SK-N-SH (cell line): ENCODE measurements around the gene EDEM3. TPM values are rescaled to one million over a fixed set of nuclear protein-coding genes. Genes with fewer than 3 reads are reported as not detected.

Experiments
- CTCF ChIA-PET: fragments of 300-600, 350-600 bp; formaldehyde crosslinking; extraction: SDS; loops from one replicate; lab custom pipeline; 2021; lab: Yijun Ruan, JAX
- POLR2A ChIA-PET: fragments of 350-600 bp; sonication (Branson Sonifier 250); formaldehyde crosslinking; extraction: SDS; loops from one replicate; lab custom pipeline; 2020; ENCODE audit warnings: antibody characterized with exemption, inconsistent platforms; lab: Yijun Ruan, JAX
- DNase-seq: peaks from one replicate; pipeline ENCODE4 v3.0.0; 2012
- H2AFZ ChIP-seq: fragments of 200-600 bp; sonication (generic); 2 replicates; pipeline ENCODE4 v1.8.1; 2016; ENCODE audit warnings: antibody characterized with exemption, mild to moderate bottlenecking, low read depth
- H3F3A ChIP-seq: fragments of 200-600 bp; sonication (generic); replicated peaks from 2 replicates; pipeline ENCODE3; 2016; ENCODE audit warnings: antibody characterized with exemption, mild to moderate bottlenecking; ENCODE audit not compliant: insufficient read depth
- H3K27ac ChIP-seq, 2 experiments: fragments of 200-500 bp in 1 of 2; fragments of 200-600 bp in 1 of 2; sonication (Bioruptor generic) in 1 of 2; sonication (generic), shearing (Covaris generic) in 1 of 2; 2 replicates each; pipeline versions ENCODE4 v1.5.1 to v1.6.1; 2014 to 2016; ENCODE audit warnings: low read depth in 2 of 2, inconsistent platforms in 1 of 2, low read length in 1 of 2, mild to moderate bottlenecking in 1 of 2, mixed read lengths in 1 of 2
- H3K27me3 ChIP-seq: fragments of 200-600 bp; sonication (generic), shearing (Covaris generic); 2 replicates; pipeline ENCODE4 v1.6.1; 2016; ENCODE audit warnings: mixed run types; ENCODE audit not compliant: insufficient read depth
- H3K36me3 ChIP-seq, 2 experiments: fragments of 200-500 bp in 1 of 2; fragments of 200-600 bp in 1 of 2; sonication (Bioruptor generic) in 1 of 2; sonication (generic) in 1 of 2; replicated peaks in 1 of 2; 2 replicates each; pipeline versions ENCODE3 to v1.5.1; 2014 to 2016; ENCODE audit warnings: low read length in 1 of 2, mild to moderate bottlenecking in 1 of 2; ENCODE audit not compliant: insufficient read depth in 2 of 2, control insufficient read depth in 1 of 2
- H3K4me1 ChIP-seq, 2 experiments: fragments of 200-500 bp in 1 of 2; fragments of 200-600 bp in 1 of 2; sonication (Bioruptor generic) in 1 of 2; sonication (generic), shearing (Covaris generic) in 1 of 2; 2 replicates each; pipeline versions ENCODE4 v1.5.1 to v1.6.1; 2014 to 2016; ENCODE audit warnings: low read depth in 1 of 2, low read length in 1 of 2, mixed run types in 1 of 2; ENCODE audit not compliant: insufficient read depth in 2 of 2, control insufficient read depth in 1 of 2
- H3K4me2 ChIP-seq: fragments of 200-600 bp; sonication (generic), shearing (Covaris generic); 2 replicates; pipeline ENCODE4 v1.6.1; 2017; ENCODE audit warnings: mixed run types
- H3K4me3 ChIP-seq, 2 experiments: fragments of 200-500 bp in 1 of 2; fragments of 200-600 bp in 1 of 2; sonication (Bioruptor generic) in 1 of 2; sonication (generic), shearing (Covaris generic) in 1 of 2; 2 replicates each; pipeline versions ENCODE4 v1.5.1 to v1.8.1; 2014 to 2016; ENCODE audit warnings: low read depth in 2 of 2, inconsistent platforms in 1 of 2, low read length in 1 of 2, mild to moderate bottlenecking in 1 of 2, mixed read lengths in 1 of 2, moderate library complexity in 1 of 2
- H3K79me2 ChIP-seq: fragments of 200-600 bp; sonication (generic); 2 replicates; pipeline ENCODE4 v1.8.1; 2017; ENCODE audit warnings: mild to moderate bottlenecking; ENCODE audit not compliant: insufficient read depth
- H3K9ac ChIP-seq: fragments of 200-600 bp; sonication (generic); 2 replicates; pipeline ENCODE4 v1.6.1; 2017; ENCODE audit warnings: mixed run types
- H3K9me2 ChIP-seq: fragments of 200-600 bp; sonication (generic); 2 replicates; pipeline ENCODE4 v1.6.1; 2017; ENCODE audit warnings: mixed run types
- H3K9me3 ChIP-seq: fragments of 200-600 bp; sonication (generic); 2 replicates; pipeline ENCODE4 v1.6.1; 2017; ENCODE audit warnings: mixed run types, mild to moderate bottlenecking, moderate library complexity
- H4K20me1 ChIP-seq: fragments of 200-600 bp; sonication (generic); 2 replicates; pipeline ENCODE4 v1.6.1; 2017; ENCODE audit warnings: mild to moderate bottlenecking, mixed run types; ENCODE audit not compliant: insufficient read depth
- CHD2 ChIP-seq: fragments of 150-350 bp; IDR thresholded peaks from 2 replicates; pipeline ENCODE4 v1.6.1; 2018; ENCODE audit warnings: low read length; ENCODE audit not compliant: partially characterized antibody
- CTCF ChIP-seq: fragments of 200-600 bp; sonication (generic); IDR thresholded peaks from 2 replicates; pipeline ENCODE4 v1.6.1; 2017; ENCODE audit warnings: antibody characterized with exemption, mild to moderate bottlenecking, moderate library complexity
- ELF1 ChIP-seq: IDR thresholded peaks from 2 replicates; pipeline ENCODE4 v1.4.0; 2012
- EP300 ChIP-seq, 2 experiments: IDR thresholded peaks; 2 replicates each; pipeline versions ENCODE4 v1.4.0 to v1.6.1; 2012; ENCODE audit warnings: borderline replicate concordance in 1 of 2, low read depth in 1 of 2, low read length in 1 of 2
- FOXJ3 ChIP-seq: sonication (generic); formaldehyde crosslinking; IDR thresholded peaks from 2 replicates; pipeline ENCODE4 v1.5.1; 2020; ENCODE audit warnings: mild to moderate bottlenecking, missing genetic modification reagents
- GATA2 ChIP-seq: sonication (generic); formaldehyde crosslinking; IDR thresholded peaks from 2 replicates; pipeline ENCODE4 v1.5.0; 2020; ENCODE audit warnings: mild to moderate bottlenecking, missing genetic modification reagents
- JUND ChIP-seq: IDR thresholded peaks from 2 replicates; pipeline ENCODE4 v1.4.0; 2012
- MAX ChIP-seq: IDR thresholded peaks from 2 replicates; pipeline ENCODE4 v1.4.0; 2012; ENCODE audit warnings: low read depth
- MEF2A ChIP-seq: IDR thresholded peaks from 2 replicates; pipeline ENCODE4 v1.4.0; 2012; ENCODE audit warnings: low read depth, borderline replicate concordance
- MXI1 ChIP-seq: IDR thresholded peaks from 2 replicates; pipeline ENCODE4 v1.6.1; 2012; ENCODE audit warnings: mild to moderate bottlenecking, low read depth, low read length, improper control_type of control experiment
- NFIC ChIP-seq: IDR thresholded peaks from 2 replicates; pipeline ENCODE4 v1.4.0; 2012; ENCODE audit warnings: borderline replicate concordance
- NRF1 ChIP-seq: IDR thresholded peaks from 2 replicates; pipeline ENCODE4 v1.6.1; 2012; ENCODE audit warnings: low read depth, mild to moderate bottlenecking, low read length
- POLR2AphosphoS5 ChIP-seq: IDR thresholded peaks from 2 replicates; pipeline ENCODE4 v1.6.1; 2012; ENCODE audit warnings: low read depth, low read length
- RAD21 ChIP-seq: IDR thresholded peaks from 2 replicates; pipeline ENCODE4 v1.6.1; 2012; ENCODE audit warnings: mild to moderate bottlenecking, low read length
- RCOR1 ChIP-seq: fragments of 150-350 bp; IDR thresholded peaks from 2 replicates; pipeline ENCODE4 v1.6.1; 2017; ENCODE audit warnings: antibody characterized with exemption, low read length
- RFX5 ChIP-seq: IDR thresholded peaks from 2 replicates; pipeline ENCODE4 v1.6.1; 2012; ENCODE audit warnings: mild to moderate bottlenecking, improper control_type of control experiment, low read length
- RXRA ChIP-seq: IDR thresholded peaks from 2 replicates; pipeline ENCODE4 v1.4.0; 2012; ENCODE audit warnings: low read depth, mild to moderate bottlenecking, borderline replicate concordance
- TAF1 ChIP-seq: IDR thresholded peaks from 2 replicates; pipeline ENCODE4 v1.6.1; 2012; ENCODE audit warnings: low read depth, mild to moderate bottlenecking, low read length, moderate library complexity, borderline replicate concordance
- TCF12 ChIP-seq: IDR thresholded peaks from 2 replicates; pipeline ENCODE4 v1.4.0; 2012
- TEAD4 ChIP-seq: IDR thresholded peaks from 2 replicates; pipeline ENCODE4 v1.4.0; 2012; ENCODE audit warnings: mild to moderate bottlenecking, borderline replicate concordance; ENCODE audit not compliant: insufficient read depth
- USF1 ChIP-seq: IDR thresholded peaks from 2 replicates; pipeline ENCODE4 v1.4.0; 2012; ENCODE audit warnings: low read depth, borderline replicate concordance
- USF2 ChIP-seq: fragments of 150-350 bp; IDR thresholded peaks from 2 replicates; pipeline ENCODE4 v1.6.1; 2017; ENCODE audit warnings: antibody characterized with exemption, low read length, low read depth, borderline replicate concordance
- YY1 ChIP-seq: IDR thresholded peaks from 2 replicates; pipeline ENCODE4 v1.4.0; 2012; ENCODE audit warnings: low read depth, mild to moderate bottlenecking
- ZBTB33 ChIP-seq: IDR thresholded peaks from 2 replicates; pipeline ENCODE4 v1.4.0; 2012; ENCODE audit warnings: low read depth, borderline replicate concordance
- WGBS: methylation state at CpG from one replicate; pipeline ENCODE4 v1.1.6; 2017; ENCODE audit warnings: low lambda C conversion rate; 5-methylcytosine and 5-hydroxymethylcytosine counted together
- polyA plus RNA-seq, 3 experiments: library from polyadenylated mRNA; depleted of rRNA; stranded (reverse); fragments of >200 nt; gene quantifications; 2 replicates each; pipeline ENCODE4 v1.2.3, GENCODE V29; 2012

The EDEM3 gene
- polyA plus RNA-seq, 1 of the 3 experiments (the other 2 are of a cell fraction) = 28.6 TPM

GRCh38 chr1:184701816-184702215 lies 52.8 kb downstream of the EDEM3 start:
- Histone ChIP-seq H3K9ac (no peak overlapping the region), H3K4me3 (no peak overlapping the region), H3K27me3 (no peaks in the 10 kb centered on the region), H3K36me3 (peaks cover 63 to 87% of the 10 kb centered on the region in 2 experiments), H3F3A (peaks cover 10% of the 10 kb centered on the region), H3K4me2 (no peak overlapping the region), H3K4me1 (no peaks in the 10 kb centered on the region; a peak in 2 of 4 replicates), H3K9me2 (no peaks in the 10 kb centered on the region), H4K20me1 (no peaks in the 10 kb centered on the region), H3K79me2 (no peaks in the 10 kb centered on the region), H3K9me3 (no peaks in the 10 kb centered on the region), H3K27ac (no peak overlapping the region), H2AFZ (no peak overlapping the region)
- ChIA-PET CTCF (interaction anchor here (1.4 kb wide), 1 partner anchor 10 kb away, joined by 6 read pairs; no protein-coding TSS in a partner anchor), POLR2A (no interaction called here)
- no peak for DNase-seq
- 97% methylated on average over 1 of the region's 1 CpG for WGBS
- TF ChIP-seq MXI1 (no peak), CTCF (no peak), MAX (no peak), EP300 (IDR thresholded peaks at IDR 0.05; ENCODE audit: borderline replicate concordance in 1 of 2, low read depth in 1 of 2, low read length in 1 of 2) (no peak), GATA2 (CRISPR knock-in tag) (no peak), ELF1 (no peak), TAF1 (no peak), NRF1 (no peak), TEAD4 (no peak), RXRA (no peak), NFIC (no peak), USF1 (no peak), FOXJ3 (CRISPR knock-in tag) (no peak), RFX5 (no peak), JUND (no peak), CHD2 (no peak), MEF2A (no peak), YY1 (no peak)

- Histone ChIP-seq H3K9me3 (no peaks in the 10 kb centered on the region), H3K4me1 (peaks cover 0 to 6% of the 10 kb centered on the region in 2 experiments; a peak in 3 of 4 replicates), H4K20me1 (no peaks in the 10 kb centered on the region), H3K4me3 (no peak overlapping the region), H3K36me3 (peaks cover 64 to 95% of the 10 kb centered on the region in 2 experiments), H3K27ac (no peak overlapping the region), H3K9me2 (no peaks in the 10 kb centered on the region), H2AFZ (no peak overlapping the region), H3K4me2 (no peak overlapping the region), H3K27me3 (no peaks in the 10 kb centered on the region), H3K79me2 (no peaks in the 10 kb centered on the region), H3F3A (peaks cover 13% of the 10 kb centered on the region), H3K9ac (no peak overlapping the region)
- ChIA-PET CTCF (interaction anchor here (1.0 kb wide), 1 partner anchor 35 kb away, joined by 3 read pairs; no protein-coding TSS in a partner anchor), POLR2A (no interaction called here)
- DNase-seq = no peak
- WGBS = 100% methylated on average over 1 of the region's 1 CpG
- TF ChIP-seq RAD21 = no peak
- no peak for TF ChIP-seq TAF1
- TF ChIP-seq USF1 = no peak
- no peak for TF ChIP-seq TCF12
- TF ChIP-seq ELF1 = no peak
- no peak for TF ChIP-seq RFX5
- TF ChIP-seq TEAD4 = no peak
- TF ChIP-seq RCOR1 = no peak
- no peak for TF ChIP-seq RXRA
- no peak for TF ChIP-seq POLR2AphosphoS5
- TF ChIP-seq GATA2 (CRISPR knock-in tag) = no peak
- TF ChIP-seq ZBTB33 = no peak
- TF ChIP-seq USF2 = no peak
These were observed 55.7 kb downstream of the EDEM3 start for GRCh38 chr1:184698969-184699368.
